Stomach smooth muscle (tissue), 2 donors: ENCODE measurements around the gene ENTHD1.

Source experiments
- H3K27ac ChIP-seq: one replicate; pipeline ENCODE4 v1.7.0; 2013; ENCODE audit warnings: mild to moderate bottlenecking, low read length, inconsistent platforms
- H3K27me3 ChIP-seq, 2 donors: one replicate each; pipeline ENCODE4 v1.7.0; 2013; ENCODE audit warnings: low read length in 2 of 2; ENCODE audit not compliant: insufficient read depth in 2 of 2, control insufficient read depth in 1 of 2
- H3K36me3 ChIP-seq, 2 donors: one replicate each; pipeline ENCODE4 v1.7.0; 2013; ENCODE audit warnings: low read length in 2 of 2; ENCODE audit not compliant: control insufficient read depth in 2 of 2, insufficient read depth in 2 of 2
- H3K4me1 ChIP-seq: one replicate; pipeline ENCODE4 v1.7.0; 2013; ENCODE audit warnings: low read length; ENCODE audit not compliant: control insufficient read depth, insufficient read depth
- H3K4me3 ChIP-seq, 2 donors: one replicate each; pipeline ENCODE4 v1.7.0; 2013; ENCODE audit warnings: low read length in 2 of 2
- H3K9ac ChIP-seq, 2 donors: one replicate each; pipeline ENCODE4 v1.7.0; 2013; ENCODE audit warnings: low read length in 2 of 2, mild to moderate bottlenecking in 1 of 2
- H3K9me3 ChIP-seq, 2 donors: one replicate each; pipeline ENCODE4 v1.7.0; 2013; ENCODE audit warnings: low read length in 2 of 2; ENCODE audit not compliant: control insufficient read depth in 2 of 2
- donor health status: healthy.
- donor health status: Pancreatic carcinoma.

Gene ENTHD1

GRCh38 chr22:39819429-39819828, 74.1 kb downstream of the ENTHD1 start:
- no peaks in the 10 kb centered on the region for H3K9me3 ChIP-seq
- H3K4me1 ChIP-seq, result no peaks in the 10 kb centered on the region
- H3K27ac ChIP-seq, result no peak overlapping the region
- peaks cover 0 to 4% of the 10 kb centered on the region in 2 donors for H3K27me3 ChIP-seq
- no peaks in the 10 kb centered on the region for H3K36me3 ChIP-seq
- no peak overlapping the region for H3K4me3 ChIP-seq
- no peak overlapping the region for H3K9ac ChIP-seq

DNA sequence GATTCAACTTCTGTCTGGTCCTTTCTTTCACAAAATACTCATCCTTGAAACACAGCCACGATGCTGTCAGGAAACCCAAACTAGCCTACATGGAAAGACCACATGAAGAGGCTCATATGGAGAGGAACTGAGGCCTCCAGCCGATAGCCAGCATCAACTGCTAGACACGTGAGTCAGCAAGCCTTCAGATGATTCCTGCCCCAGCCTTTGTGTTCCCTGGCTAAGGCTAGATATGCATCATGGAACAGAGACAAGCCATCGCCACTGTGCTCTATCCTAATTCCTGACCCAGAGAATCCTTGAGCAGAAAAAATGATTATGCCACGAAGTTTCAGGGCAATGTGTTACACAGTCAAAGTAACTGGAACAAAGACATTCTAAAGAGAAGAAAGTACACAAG, 75.5 kb downstream of the ENTHD1 start:
- H3K9ac ChIP-seq, result no peak overlapping the region
- peaks cover 0 to 4% of the 10 kb centered on the region in 2 donors for H3K27me3 ChIP-seq
- H3K4me1 ChIP-seq, result no peaks in the 10 kb centered on the region
- no peaks in the 10 kb centered on the region for H3K9me3 ChIP-seq
- no peaks in the 10 kb centered on the region for H3K36me3 ChIP-seq
- H3K27ac ChIP-seq, result no peak overlapping the region
- no peak overlapping the region for H3K4me3 ChIP-seq

DNA sequence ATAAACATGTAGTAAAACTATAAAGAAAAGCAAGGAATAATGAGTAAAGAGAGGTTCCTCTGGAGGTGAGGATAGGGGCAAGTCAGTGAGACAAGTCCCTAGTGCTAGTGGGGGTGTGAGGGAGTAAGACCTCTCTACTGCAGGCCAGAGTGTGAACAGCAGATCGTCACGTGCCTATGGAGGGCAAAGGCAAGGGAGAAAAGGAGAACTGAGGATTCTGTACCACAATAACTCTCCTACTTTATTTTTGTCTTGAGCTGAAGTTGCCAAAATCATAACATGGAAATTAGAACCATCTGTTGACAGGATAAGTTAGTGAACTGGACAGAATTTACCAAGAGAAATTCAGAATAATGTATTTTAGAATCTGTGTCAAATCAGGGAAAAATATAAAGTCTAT, 77.6 kb downstream of the ENTHD1 start:
- H3K27me3 ChIP-seq, result peaks cover 0 to 12% of the 10 kb centered on the region in 2 donors

GRCh38 chr22:39814899-39815298, 78.7 kb downstream of the ENTHD1 start:
- Histone ChIP-seq H3K27ac (no peak overlapping the region), H3K9me3 (no peaks in the 10 kb centered on the region), H3K36me3 (no peaks in the 10 kb centered on the region), H3K9ac (no peak overlapping the region), H3K4me3 (no peak overlapping the region), H3K4me1 (no peaks in the 10 kb centered on the region), H3K27me3 (peaks cover 0 to 12% of the 10 kb centered on the region in 2 donors)

More for the DNA sequence above, 77.6 kb downstream of the ENTHD1 start:
- Histone ChIP-seq H3K9me3 (no peaks in the 10 kb centered on the region), H3K4me1 (no peaks in the 10 kb centered on the region), H3K36me3 (no peaks in the 10 kb centered on the region), H3K9ac (no peak overlapping the region), H3K4me3 (no peak overlapping the region), H3K27ac (no peak overlapping the region)

DNA sequence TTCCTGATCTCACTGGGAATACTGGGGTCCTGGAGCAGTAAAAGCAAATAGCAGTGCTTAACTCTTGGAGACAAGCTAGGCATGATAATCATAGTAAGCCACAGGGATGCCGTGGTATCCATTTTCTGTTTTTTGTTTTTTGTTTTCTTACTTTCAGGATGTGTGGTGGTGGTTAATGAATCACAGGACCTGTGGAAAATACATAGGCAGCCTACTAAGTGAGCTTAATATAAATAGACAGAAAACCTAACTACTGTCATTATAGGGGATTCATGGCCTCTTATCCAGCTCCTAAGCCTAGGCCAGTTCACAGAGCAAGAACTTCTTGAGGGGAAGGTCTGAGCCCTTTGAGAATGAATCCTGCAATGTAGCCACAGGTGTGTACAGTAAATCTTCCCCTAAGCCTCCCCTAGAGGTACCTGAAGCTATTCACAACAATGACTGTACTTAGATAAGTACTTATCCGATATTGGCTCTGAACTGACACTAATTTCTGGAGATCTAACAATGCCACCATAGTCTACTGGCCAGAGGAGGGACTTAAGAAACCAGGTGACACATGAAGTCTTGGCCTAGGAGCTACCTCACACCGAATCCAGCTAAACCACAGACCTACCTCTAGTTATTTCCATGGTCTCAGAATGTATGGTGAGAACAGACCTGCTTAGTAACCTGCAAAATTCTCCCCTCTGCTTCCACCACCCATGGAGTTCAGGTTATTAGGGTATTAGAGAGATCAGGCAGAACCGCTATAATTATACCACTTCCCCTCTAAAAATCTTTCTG, 83.6 kb downstream of the ENTHD1 start:
- H3K9me3 ChIP-seq, result no peaks in the 10 kb centered on the region
- H3K9ac ChIP-seq, result no peak overlapping the region
- no peaks in the 10 kb centered on the region for H3K36me3 ChIP-seq
- no peak overlapping the region for H3K4me3 ChIP-seq
- H3K27ac ChIP-seq, result no peak overlapping the region
- peaks cover 3 to 13% of the 10 kb centered on the region in 2 donors for H3K27me3 ChIP-seq
- no peaks in the 10 kb centered on the region for H3K4me1 ChIP-seq

GRCh38 chr22:39808081-39808480, 85.5 kb downstream of the ENTHD1 start:
- H3K9ac ChIP-seq, result no peak overlapping the region
- no peaks in the 10 kb centered on the region for H3K4me1 ChIP-seq
- no peak overlapping the region for H3K4me3 ChIP-seq
- no peak overlapping the region for H3K27ac ChIP-seq
- no peaks in the 10 kb centered on the region for H3K9me3 ChIP-seq
- no peaks in the 10 kb centered on the region for H3K36me3 ChIP-seq
- H3K27me3 ChIP-seq, result peaks cover 3 to 17% of the 10 kb centered on the region in 2 donors

GRCh38 chr22:39806109-39806508, 87.5 kb downstream of the ENTHD1 start:
- peaks cover 3 to 14% of the 10 kb centered on the region in 2 donors for H3K27me3 ChIP-seq
- no peak overlapping the region for H3K27ac ChIP-seq
- H3K4me1 ChIP-seq, result no peaks in the 10 kb centered on the region
- no peak overlapping the region for H3K9ac ChIP-seq
- H3K36me3 ChIP-seq, result no peaks in the 10 kb centered on the region
- no peak overlapping the region for H3K4me3 ChIP-seq
- no peaks in the 10 kb centered on the region for H3K9me3 ChIP-seq

GRCh38 chr22:39805117-39805516, 88.4 kb downstream of the ENTHD1 start:
- H3K27me3 ChIP-seq, result peaks cover 3 to 17% of the 10 kb centered on the region in 2 donors
- H3K4me3 ChIP-seq, result no peak overlapping the region
- H3K36me3 ChIP-seq, result no peaks in the 10 kb centered on the region
- no peaks in the 10 kb centered on the region for H3K9me3 ChIP-seq
- no peak overlapping the region for H3K27ac ChIP-seq
- H3K4me1 ChIP-seq, result no peaks in the 10 kb centered on the region
- no peak overlapping the region for H3K9ac ChIP-seq

GRCh38 chr22:39802682-39803081, 90.9 kb downstream of the ENTHD1 start:
- peaks cover 0 to 19% of the 10 kb centered on the region in 2 donors for H3K27me3 ChIP-seq
- no peak overlapping the region for H3K27ac ChIP-seq
- no peaks in the 10 kb centered on the region for H3K36me3 ChIP-seq
- H3K9me3 ChIP-seq, result peaks cover 0 to 11% of the 10 kb centered on the region in 2 donors
- H3K4me3 ChIP-seq, result no peak overlapping the region
- no peak overlapping the region for H3K9ac ChIP-seq
- H3K4me1 ChIP-seq, result no peaks in the 10 kb centered on the region

DNA sequence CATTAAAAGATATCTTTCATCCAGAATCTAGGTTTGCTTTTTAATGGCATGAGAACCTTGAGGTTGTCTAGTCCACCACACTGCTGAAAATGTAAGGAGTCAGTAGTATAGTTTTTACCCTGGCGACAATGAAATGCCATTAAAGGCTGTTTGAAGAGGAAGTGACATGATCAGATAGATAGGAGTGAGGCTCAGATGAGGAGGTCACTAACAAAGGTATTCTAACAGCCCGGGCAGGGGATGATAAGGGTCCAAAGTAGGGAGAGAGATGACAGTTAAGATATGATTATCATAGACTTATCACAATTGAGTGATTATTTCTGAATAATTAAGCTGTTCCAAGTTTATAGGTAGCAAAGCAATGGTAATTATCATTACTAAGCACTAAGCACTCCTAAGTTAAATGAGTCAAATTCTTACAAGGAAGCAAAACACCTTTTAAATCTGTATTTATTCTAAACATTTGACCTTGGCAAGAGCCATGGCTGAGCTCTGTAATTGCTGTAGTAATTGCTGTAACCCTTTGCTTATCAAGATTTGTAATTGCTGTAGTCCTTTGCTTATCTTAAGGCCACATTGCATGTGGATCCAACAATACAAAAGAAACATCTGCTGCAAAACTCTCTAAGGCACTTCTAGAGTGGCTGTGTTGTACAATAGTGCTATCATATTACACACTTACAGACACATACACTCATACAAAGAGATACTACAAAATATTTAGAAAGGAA, 92.6 kb downstream of the ENTHD1 start:
- Histone ChIP-seq H3K27me3 (peaks cover 0 to 19% of the 10 kb centered on the region in 2 donors), H3K36me3 (no peaks in the 10 kb centered on the region), H3K9ac (no peak overlapping the region), H3K4me1 (no peaks in the 10 kb centered on the region), H3K27ac (no peak overlapping the region), H3K4me3 (no peak overlapping the region), H3K9me3 (peaks cover 0 to 18% of the 10 kb centered on the region in 2 donors)
